COLO829 (cell line): ENCODE data around the gene BLOC1S1.

Source experiments
- DNase-seq: peaks from one replicate; pipeline ENCODE4 v3.0.0; 2012; ENCODE audit warnings: low spot score

BLOC1S1 gene

DNA sequence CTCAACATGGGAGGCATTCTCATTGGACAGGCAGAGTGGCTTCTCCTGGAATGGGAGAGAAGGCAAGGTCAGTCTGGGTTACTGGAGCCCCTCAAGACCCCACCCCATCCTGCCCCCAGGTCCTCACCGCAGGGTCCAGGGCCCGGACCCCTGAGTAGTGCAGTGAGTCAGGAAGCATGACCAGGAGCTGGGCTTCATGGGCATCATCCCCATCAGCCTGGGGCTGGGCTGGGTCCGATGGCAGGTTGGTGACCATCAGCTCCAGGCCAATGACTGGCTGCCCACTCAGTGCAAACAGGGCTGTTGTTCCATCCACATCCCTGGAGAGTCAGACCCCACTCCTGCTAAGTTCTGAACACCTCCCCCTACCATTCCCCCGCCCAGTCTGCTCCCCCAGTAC is 21.2 kb upstream of the BLOC1S1 start:
- DNase-seq, result no peak

DNA sequence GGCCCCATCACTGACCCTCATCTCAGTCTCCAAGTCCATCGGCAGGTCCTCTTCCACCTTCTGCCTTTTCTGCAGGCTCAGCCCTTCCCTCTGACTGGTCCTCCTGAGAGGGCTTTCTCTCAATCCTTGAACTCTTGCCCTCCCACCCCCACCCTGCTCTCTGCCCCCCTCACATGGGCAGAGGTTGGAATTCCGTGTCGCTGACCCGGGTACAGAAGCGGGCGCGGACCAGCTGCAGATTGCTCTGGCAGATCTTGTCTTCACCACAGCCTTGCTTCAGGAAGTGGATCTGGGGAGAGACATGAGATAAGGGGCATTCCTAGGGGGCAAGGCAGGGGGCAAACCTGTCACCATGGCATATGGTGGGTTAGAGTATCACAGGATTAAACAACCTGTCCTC is 20.5 kb upstream of the BLOC1S1 start:
- DNase-seq, result no peak

DNA sequence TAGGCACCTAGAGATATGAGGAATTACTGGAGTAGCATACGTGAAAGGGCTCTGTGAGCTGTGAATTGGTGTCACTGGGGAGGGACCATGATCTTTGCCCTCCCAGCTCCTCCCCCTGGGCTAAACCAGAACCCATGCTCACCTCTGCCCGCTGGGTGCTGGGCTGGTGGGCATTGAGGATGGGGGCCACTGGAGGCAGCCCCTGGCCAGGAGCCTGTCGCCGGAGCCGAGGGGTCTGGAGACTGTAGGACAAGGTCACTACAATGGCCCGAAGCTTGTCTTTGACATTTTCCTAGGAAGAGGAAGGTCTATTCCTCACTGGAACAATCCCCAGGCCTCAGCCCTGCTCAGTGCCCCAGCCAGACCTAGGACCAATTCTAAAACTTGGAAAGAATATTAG is 19.7 kb upstream of the BLOC1S1 start:
- no peak for DNase-seq

DNA sequence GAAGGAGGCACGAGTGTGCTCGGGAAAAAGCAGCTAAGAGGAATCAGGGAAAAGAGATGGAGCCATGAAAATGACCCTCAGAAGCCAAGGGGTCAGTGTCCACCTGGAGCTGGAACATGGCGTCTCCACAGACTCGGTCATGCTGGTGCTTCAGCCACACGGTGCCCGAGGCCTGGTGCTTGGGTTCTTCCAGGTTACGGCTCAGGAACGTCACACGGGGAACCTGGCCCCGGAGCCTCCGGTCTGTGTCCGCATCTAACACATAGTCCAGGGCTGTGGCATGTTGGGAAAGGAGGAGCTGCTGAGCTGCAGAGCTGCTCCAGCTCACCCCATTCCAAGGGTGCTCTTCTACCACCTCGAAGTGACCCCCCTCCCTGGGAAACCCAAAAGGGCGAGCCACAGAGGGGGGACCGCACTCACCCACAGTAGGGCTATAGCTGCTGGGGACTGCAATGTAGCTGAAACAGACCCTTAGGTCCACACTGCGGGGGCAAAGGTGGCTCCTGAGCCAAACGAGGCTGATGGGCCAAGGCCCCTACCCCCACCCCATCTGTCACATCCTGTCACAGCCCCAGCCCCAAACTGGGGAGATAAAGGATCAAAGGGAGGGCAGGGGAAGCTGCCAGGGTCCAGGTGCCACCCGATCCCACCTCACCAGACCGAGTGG is 18.9 kb upstream of the BLOC1S1 start:
- no peak for DNase-seq

DNA sequence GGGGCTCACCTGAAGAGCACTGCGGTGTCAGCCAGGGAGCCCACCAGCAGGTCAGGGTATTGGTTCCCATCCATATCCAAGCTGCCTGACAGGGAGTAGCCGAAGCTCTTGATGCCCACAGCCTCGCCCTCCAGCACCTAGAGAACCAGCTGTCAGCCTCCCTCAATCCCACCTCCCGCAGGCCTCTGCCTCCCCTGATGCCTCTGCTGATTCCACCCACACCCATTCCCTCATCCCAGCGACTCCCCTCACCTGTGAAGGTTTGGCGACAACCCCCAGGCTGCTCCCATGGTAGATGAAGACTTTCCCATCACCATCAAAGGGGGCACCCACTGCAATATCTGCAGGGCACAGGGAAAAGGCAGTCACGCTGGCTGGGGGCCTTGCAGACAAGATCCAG is 18.2 kb upstream of the BLOC1S1 start:
- DNase-seq, result no peak

DNA sequence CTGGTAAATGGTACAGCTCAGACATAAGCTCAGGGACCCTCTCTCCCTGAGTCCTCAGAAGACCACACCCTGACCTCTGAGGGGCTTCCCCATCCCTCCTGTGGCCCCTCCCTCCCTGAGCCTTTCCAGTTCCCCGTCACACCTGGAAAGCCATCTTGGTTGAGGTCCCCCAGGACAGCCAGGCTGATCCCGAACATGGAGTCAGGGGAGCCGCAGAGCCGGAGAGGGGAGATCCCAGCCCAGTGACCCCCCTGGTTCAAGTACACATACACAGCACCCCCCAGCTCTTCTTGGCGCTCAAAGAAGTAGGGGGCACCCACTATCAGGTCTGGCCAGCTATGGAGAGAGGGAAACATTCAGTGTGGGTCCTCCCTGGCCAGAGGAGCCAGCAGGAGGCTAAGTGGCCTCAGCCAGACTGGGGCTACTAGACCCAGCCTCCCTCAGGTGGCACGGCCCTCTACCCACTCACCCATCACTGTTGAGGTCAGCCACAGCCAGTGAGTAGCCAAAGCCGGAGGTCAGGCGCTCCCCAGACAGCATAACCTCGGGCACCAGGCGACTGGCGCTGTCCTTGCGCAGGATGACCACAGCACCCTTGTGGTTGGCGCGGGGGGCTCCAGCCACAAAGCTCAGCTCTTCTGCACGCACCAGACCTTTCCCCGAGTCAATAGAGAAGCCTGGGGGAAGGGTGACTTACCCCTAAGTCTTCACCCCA is 17.4 kb upstream of the BLOC1S1 start:
- no peak for DNase-seq

DNA sequence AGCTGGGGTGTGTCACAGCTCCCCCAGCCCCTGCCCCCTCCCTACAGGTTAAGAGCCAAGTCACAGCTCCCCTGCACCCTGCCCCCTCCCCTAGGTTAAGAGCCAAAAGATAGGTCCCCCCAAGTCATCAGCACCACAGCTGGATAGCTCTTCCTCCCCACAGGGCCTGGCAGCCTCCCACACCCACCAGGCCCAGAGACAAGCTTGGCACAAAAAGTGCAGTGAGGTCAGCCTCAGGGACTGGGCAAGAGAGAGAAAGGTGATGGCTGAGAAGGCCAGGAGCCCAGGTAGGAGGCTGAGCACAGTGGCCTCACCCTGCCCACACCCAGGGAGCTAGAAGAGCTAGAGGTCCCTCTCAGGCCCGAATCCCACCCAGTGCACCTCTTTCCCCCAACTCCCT is 16.9 kb upstream of the BLOC1S1 start:
- no peak for DNase-seq

DNA sequence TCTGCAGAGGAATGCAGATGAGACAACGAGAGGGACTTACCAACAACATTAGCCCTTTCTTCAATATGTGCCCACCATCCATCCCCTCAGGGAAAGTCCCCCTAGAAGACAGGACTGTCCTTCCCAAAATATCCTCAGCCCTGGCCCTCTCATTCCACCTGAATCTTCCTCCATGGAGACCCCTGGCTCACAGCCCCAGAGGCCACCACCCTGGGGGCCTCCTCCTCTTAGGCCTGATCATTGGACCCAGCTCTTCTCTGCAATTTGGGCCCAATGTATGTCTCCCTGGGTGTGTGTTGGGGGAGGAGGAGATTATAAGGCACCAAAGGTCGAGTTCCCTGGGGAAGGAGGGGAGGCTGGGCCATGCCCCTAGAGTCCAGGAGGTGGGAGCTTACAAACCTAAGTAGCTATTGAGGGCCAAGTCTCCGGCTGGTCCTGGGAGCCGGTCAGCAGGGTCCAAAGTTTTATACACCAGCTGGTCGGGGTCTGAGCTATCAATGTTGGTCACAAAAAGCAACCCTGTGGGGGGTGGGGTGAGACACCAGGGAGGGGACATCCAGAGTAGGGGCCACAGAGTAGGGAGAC is 16.3 kb upstream of the BLOC1S1 start:
- no peak for DNase-seq

DNA sequence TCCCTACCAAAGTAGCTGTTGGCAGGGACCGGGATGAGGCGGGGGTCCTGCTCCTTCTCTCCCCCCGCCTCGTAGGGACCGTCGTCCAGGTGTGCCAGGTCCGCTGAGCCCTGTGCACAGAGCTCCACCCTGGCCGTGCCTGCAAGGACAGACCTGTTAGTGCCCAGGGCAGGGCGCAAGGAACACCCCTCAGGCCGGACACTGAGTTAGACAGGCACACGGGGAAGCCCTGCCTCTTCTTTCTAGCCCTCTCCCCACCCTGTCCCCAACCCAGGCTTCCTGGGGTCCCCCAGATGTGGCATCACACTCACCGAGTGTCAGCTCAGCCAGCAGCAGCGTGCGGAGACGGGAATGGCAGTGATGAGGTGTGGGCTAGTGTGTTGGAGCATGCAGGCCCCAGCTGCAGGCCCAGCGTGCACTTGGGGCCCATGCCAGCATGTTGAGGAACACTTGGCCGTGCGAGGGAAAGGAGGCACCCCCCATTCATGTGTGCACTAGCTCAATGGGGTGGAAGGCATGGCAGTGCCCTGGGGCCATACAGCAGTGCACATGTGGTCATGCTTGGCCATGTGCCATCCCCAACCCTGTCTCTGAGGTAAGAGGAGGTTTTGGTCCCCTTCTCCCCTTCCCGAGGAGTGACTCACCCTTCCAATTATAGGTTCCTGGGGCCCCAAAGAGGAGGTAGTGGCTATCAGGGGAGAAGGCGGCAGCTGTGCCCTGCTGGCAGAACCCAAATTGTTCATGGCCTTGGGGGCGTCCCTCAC is 15.4 kb upstream of the BLOC1S1 start:
- DNase-seq, result no peak

DNA sequence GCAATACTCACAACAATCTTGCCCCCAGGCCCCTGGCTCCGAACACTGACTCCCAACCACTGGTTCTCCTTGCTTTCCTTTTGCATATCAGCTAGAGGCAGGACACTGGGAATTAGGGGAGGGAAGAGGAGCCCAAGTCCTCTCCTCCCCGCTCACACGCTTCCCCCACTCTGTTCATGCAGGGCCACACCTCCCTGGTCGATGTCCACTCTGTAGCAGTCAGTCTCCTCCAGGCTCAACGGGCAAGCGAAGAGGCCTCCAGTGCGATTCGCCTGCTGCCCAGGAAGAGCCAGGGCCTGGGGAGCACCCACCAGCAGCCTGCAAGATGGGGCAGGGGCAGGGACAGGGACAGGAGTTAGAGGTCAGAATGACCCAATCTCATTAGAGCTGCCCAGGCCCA is 13.0 kb upstream of the BLOC1S1 start:
- DNase-seq, result no peak

DNA sequence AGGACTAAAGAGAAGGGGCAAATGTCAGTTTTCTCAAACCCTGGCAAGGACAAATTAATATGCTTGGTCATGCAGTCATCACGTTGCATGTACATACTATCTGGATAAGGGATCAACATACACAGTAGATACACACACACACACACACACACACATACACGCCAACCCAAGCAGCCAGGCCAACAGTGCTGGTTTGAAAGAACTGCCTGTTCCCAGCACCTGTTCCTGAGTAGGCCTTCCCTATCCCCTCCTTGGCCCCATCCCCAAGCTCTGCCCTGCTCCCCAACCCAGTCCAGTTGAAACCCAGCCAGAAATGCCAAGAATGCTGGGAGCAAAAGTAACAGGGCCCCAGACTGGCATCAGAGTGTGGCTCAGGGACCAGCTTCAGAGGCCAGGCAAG is 12.6 kb upstream of the BLOC1S1 start:
- no peak for DNase-seq

DNA sequence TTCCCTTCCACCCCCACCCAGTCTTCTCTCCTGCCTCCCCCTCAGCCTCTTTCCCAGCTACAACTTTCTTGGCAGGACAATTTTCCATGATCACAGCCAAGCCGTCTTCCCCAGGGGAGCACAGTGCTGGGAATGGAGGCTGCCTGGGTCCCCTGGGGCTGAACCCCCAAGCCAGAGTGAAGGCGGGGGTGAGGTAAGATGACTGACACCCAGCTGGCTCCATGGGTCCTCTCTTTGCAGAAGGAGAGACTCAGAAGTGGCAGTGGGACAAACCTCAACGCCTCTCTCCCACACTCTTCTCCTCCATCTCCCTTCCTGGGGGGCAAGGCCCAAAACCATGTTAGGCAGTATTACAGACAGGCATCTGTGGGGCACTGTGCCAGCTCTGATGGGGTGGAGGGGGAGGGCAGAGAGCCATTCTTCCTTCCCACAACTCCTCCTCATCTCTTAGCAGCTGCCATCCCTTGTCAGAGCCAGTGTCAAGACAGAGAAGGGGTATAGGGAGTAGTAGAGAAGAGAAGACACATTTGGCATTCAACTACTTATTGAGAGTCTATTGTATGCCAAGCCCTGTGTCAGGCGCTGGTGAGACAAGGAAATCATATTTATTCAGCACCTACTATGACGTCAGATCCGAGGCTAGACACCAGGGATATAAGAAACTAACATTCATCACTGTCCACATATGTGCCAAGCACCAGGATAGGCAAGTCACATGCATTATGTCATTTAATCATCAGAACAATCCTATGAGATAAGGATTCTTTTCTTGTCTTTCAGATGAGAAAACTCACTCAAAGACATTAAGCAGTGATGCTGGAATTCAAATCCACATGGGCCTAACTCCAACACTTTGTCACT is 11.7 kb upstream of the BLOC1S1 start:
- DNase-seq, result no peak

DNA sequence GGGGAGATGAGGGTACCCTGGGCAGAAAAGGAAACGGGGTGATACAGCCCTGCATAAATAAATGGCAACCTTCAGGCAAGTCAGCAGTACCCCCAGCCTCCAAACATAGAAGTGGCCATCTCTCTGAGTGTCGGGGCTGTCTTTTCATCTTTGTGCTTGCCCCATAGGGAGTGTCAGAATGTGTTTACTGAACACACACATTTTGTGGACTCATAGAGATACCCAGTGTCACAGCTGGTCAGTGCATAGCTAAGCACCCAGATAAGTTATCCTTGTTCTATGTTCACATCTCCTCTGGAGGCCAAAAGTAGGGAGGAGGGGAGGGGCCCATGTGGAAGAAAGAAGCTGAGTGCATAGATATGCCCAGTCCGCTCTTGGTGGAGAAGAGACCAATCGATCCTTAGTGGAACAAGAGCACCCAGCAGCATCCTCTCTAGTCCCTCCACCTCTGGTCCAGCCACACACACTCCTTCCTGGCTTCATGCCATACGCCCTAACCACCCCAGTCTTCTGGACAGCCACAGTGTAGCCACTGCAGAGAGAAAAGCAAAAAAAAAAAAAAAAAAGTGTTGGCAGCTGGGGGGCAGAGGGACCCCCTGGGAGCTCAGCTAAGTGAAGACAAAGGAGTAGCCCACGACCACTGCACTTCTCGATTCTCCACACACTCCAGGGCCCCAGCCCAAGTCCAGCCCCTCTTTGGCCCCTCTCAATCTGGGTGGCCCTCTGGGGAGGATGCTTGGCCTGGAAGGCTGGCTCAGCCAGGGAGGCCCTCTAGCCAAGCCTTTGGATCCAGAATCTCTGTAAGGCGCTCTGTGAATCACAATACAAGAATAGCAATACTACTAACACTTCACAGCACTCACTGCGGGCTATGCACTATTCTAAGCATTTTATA is 10.8 kb upstream of the BLOC1S1 start:
- no peak for DNase-seq

DNA sequence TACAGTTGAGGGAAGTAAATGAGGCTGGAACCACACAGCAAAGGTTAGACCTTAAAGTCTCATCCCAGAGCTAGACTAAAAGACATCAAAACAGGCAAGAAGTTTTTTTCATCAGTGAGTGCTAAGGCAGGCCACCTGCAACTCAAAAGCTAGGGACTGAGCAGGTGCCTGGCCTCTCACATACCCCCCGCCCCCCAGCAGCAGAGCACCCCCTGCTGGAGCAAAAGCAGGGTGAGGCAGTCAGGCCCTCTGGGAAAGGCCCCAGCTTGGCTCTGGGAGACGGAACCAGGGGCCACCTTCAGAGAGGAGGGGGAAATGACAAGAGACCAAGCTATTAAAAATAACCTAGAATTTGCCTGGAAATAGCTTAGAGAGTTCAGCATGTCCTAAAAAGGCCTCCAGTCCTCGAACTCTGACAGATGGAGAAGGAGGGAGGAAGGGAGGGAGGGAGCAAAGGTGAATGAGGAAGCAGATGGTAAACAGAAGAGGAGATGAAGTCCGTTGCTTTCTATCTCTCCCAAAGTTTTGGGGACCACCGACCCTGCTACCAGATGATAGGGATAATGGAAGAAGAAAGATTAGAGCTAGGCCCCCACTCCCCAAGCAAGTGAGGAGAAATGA is 10.0 kb upstream of the BLOC1S1 start:
- no peak for DNase-seq

DNA sequence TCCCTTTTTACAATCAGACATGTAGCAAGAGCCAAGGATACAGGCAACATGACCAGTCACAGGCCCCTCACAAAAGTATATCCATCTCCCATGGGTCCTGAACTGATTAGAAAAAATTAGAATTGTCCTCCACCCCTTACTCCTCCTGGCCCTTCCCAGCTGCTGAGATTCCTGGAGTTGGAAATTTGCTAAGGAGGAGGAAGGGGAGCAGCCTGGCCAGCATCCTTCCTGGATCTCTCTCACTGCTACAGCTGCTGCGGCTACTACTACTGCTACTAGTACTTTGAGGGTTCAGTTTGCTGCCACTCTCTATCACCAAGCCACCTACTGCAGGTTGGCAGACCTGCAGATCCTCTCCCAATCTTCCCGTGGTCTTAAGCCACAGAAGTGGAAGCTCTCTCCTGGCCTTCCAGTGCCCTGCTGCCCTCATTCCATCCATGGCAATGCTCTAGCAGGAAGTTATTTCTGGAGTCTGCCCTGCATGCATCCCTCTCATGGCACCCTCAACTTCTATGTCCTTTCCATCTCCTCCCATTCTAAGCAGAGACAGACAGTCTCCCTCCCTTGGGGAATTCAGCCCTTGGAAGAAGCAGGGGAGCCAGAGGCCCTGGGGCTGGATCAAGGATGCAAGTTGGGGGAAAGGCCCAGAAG is 9.2 kb upstream of the BLOC1S1 start:
- DNase-seq, result no peak

DNA sequence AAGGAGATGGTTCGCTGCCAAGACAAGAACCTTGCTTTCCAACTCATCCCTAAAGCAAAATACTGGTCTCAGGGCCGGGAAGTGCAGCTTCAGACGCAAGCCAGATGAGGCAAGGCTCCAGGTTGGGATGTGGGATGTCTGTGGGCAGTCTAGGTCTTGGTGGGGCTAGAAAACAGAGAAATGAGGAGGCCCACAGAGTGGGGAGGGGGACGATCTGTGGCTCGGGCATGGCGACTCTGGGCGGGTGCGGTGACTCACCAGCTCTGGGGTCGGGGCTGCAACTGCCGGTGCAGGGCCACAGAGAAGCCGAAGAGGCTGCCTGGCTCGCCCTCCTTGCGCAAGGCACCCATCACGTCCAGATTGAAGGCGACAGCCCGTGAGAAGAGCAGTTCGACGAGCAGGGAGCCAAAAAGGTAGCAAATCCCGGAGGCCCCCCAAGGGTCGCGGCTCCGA is 8.6 kb upstream of the BLOC1S1 start:
- DNase-seq, result no peak

DNA sequence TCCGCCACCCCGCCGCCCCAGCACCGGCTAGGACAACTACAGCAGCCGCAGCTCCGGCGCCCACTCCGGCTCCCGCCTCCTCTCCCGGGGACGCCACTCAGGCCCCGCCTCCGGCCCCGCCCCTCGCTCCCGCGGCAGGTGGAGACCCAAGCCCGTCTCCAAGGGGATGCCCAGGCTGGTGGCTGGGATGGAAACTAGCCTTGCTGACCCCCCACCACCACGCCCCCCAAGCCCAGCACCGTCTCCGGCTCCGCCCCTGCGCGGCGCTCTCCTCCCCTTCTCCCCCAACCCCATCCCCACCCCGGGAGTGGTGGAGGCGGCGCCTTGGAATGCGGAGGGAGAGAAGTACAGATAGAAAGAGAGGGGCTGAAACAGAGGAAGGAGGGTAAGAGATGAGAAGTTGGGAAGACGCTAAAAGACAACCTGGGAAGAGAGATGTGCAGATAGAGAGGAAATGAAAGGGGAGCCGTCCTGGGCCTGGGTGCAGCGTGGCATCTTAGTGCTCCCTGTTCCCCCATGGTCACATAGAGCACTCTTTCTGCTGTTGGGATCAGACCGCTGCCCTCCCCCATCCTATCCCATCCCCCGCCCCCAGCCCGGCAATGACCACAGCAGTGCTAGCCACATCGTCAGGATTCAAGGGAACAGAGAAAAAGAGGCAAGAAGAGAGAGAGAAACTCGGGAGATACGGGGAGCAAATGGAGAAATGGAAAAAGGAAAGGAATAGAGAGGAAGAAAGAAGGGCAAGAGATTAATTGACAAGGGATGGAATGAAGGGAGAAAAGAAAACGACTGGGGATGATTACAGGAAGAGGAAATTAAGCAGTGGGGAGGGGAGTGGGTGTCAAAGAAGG is 7.8 kb upstream of the BLOC1S1 start, which contains the start of gene ITGA7:
TSS of gene ITGA7 (minus strand) at position 64 of the 854 bp plus-strand sequence. CDS start 222 bp downstream, outside the sequence.
- peak; percentile 59 for DNase-seq

DNA sequence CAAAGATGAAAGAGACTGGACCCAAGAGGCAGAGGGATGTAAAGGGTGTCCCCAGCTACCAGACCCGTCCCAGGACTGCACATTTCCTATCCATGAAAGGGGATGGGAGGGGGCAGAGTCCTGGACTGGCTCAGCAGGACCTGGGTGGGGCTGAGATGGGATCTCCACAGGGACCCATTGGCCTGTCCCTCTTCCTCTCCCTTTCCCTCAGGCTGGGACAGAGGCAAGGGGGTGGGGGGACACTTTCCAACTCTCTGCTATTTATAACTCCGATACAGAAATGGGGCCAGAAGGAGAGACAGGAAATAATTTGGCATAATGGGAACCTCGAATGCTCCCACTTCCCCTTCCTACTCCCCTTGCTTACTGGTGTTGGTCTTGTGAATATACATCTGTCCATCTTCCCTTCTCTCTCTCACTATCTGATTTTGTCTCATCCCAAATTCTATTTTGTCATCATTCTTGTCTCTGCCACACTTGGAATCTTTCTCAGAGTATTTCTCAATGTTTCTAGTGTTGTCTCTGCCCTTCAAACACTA is 7.1 kb upstream of the BLOC1S1 start:
- DNase-seq, result no peak
